WI38 (cell line): Measurements from ENCODE around the gene FBXO5.

Experiments used
- H3K4me3 ChIP-seq: 2 replicates; pipeline ENCODE4 v1.5.1; 2011; ENCODE audit warnings: low read depth, mild to moderate bottlenecking, control low read depth, low read length
- TF ChIP-seq, protein P1 (sequence below): IDR thresholded peaks from 2 replicates; pipeline ENCODE4 v1.5.1; 2012; ENCODE audit warnings: low read depth, mild to moderate bottlenecking, control low read depth, low read length

Gene FBXO5

DNA sequence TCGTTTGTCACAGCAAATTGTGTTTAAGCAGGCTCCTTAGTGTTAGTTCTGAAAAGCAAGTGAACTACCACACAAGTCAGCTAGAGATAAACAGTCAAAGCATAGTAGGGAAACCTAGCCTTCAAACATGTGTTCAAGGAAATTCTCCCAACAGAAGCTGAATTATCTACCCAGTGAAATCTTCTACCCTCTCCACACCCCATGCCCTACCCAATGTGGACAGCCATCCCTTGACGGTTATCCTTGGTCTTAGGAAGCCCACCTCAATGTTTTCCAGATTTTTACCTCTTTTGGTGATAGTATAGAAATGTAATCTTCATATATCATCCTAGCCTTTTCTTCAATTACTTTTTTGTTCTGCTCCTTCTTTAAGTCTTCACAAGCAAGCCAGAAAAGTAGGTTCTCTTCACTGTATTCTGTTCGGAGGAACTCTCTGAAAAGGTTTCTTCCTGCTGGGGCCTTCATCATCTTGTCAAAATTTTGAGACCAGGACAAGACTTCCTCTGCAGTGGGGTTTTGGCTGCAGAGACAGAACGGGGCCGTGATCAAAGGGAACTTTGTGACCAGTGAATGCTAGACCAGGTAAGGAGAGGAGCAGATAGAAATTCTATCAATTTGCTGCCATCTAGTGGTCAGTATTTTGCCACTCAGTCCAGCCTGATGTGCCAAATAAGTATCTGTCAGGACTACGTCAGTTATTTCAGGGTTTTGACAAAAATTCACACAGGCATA is 41.3 kb upstream of the FBXO5 start:
- no peak overlapping the region for H3K4me3 ChIP-seq
- TF ChIP-seq, protein P1, sequence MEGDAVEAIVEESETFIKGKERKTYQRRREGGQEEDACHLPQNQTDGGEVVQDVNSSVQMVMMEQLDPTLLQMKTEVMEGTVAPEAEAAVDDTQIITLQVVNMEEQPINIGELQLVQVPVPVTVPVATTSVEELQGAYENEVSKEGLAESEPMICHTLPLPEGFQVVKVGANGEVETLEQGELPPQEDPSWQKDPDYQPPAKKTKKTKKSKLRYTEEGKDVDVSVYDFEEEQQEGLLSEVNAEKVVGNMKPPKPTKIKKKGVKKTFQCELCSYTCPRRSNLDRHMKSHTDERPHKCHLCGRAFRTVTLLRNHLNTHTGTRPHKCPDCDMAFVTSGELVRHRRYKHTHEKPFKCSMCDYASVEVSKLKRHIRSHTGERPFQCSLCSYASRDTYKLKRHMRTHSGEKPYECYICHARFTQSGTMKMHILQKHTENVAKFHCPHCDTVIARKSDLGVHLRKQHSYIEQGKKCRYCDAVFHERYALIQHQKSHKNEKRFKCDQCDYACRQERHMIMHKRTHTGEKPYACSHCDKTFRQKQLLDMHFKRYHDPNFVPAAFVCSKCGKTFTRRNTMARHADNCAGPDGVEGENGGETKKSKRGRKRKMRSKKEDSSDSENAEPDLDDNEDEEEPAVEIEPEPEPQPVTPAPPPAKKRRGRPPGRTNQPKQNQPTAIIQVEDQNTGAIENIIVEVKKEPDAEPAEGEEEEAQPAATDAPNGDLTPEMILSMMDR: peak; percentile 63

DNA sequence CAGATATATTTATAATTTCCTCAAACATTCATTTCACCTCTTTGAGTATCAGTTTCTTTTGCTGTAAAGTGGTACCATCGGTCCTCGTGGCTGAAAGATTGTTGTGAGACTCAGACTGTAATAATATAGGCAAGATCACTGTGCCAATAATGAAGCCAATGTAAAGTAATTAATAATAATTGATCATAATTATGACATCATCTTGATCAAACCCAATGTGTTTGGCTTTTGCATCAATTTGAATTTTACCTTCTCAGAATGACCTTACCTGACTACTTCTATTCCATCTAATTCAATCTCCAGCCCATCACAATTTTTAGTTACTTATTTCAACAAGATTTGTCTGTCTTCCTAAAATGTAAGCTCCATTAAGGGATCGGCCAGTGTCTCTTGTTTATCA is 35.5 kb upstream of the FBXO5 start:
- TF ChIP-seq, protein P1: no peak
- H3K4me3 ChIP-seq: no peak overlapping the region

DNA sequence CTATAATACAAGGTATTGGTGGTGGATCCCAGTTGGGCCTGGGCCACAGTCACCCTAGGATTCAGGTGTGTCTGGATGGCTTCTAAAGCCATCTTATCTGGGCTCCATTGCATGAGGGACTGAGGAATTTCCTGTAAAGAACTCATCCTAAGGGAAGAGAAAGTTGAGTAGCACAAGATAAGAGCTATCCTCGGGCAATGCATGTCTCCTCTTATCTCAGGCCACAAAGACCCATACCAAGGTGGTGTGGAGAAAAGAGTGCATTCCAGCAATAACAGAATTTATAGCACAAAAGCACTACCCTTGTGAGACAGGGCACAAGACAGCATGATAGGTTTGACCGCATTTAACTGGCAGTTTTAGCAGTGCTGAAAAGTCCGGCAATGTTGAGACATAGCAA is 34.0 kb upstream of the FBXO5 start:
- TF ChIP-seq, protein P1: no peak
- no peak overlapping the region for H3K4me3 ChIP-seq

DNA sequence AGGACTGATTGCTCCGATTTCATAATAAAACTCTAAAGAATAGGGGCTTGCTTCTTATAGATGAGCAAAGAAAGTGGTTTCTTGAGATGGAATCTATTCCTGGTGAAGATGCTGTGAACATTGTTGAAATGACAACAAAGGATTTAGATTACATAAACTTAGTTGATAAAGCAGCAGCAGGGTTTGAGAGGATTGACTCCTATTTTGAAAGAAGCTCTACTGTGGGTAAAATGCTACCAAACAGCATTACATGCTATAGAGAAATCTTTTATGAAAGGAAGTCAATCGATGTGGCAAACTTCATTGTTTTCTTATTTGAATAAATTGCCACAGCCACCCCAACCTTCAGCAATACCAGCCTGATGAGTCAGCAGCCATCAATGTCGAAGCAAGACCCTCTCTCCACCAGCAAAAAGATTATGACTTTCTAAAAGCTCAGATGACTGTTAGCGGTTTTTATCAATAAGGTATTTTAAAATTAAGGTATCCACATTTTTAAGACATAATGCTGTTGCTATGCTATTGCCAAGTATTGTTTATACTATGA is 32.3 kb upstream of the FBXO5 start:
- TF ChIP-seq, protein P1: no peak
- H3K4me3 ChIP-seq: no peak overlapping the region

DNA sequence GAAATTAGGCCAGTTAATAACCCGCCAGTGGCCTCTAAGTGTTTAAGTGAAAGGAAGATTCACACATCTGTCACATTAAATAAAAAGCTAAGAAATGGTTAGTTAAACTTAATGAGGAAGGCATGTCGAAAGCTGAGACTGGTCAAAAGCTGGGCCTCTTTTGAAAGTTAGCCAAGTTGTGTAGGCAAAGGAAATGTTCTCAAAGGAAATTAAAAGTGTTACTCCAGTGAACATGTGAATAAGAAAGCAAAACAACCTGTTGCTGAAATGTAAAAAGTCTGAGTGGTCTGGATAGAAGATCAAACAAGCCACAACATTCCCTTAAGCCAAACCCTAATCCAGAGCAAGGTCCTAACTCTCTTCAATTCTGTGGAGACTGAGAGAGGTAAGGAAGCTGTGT is 30.6 kb upstream of the FBXO5 start:
- TF ChIP-seq, protein P1: no peak
- H3K4me3 ChIP-seq: no peak overlapping the region

DNA sequence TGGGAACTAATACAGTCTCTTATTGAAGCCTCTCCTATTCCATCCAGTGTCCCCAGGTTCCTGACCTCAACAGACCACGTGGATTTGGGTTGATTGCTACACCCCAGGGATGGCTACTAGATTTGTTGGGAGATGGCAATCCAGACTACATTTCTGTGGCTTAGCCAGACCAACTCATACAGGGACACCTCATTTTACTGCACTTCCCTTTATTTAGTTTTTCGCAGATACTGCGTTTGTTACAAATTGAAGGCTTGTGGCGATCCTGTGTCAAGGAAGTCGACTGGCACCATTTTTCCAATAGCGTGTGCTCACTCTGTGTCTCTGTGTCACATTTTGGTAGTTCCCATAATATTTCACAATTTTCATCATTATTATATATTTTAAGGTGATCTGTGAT is 30.0 kb upstream of the FBXO5 start:
- TF ChIP-seq, protein P1: no peak
- H3K4me3 ChIP-seq: no peak overlapping the region

DNA sequence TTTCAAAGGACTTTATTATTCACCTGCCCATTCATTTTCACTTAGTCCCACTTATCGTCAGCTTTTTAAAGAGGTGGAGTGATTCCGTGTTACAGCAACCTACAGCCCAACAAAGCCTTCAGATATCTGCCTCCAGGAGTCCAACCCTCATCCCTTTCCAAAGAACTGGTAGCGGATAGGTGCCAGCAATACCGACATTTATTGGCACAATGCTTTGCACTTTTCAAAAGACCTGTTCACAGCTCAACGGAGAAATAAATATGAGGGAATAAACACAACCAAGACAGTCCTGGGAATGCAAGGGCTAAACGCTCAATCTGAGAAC is 20.5 kb upstream of the FBXO5 start:
- peak overlapping the region; percentile 97 for H3K4me3 ChIP-seq
- TF ChIP-seq, protein P1: no peak
